Measurements from ENCODE around the gene GHDC. TPM values are rescaled to one million over a fixed set of nuclear protein-coding genes. Genes with fewer than 3 reads are reported as not detected.

The GHDC gene
- total and polyA plus RNA-seq, 2 of the 8 experiments (the other 6 are each of a cell fraction or from before 2014, with no cell fraction given) = 7.4 to 8.1 TPM

- no peak for TF ChIP-seq CTCF (IDR thresholded peaks at IDR 0.05; ENCODE audit: control extremely low read depth in 1 of 3, insufficient read depth in 1 of 3, low read depth in 1 of 3, low read length in 3 of 3)
- no peak for TF ChIP-seq USF2 (IDR thresholded peaks at IDR 0.05; ENCODE audit: low read length)
- no peak for TF ChIP-seq BRCA1 (IDR thresholded peaks at IDR 0.05; ENCODE audit: low read depth, low read length)
These were observed 15.5 kb downstream of the GHDC start (continued) for GRCh38 chr17:42178817-42179216.
